NB4 (cell line): ENCODE results near the gene GALNT15.

Experiments
- DNase-seq: peaks from one replicate; pipeline ENCODE4 v3.0.0; 2010; ENCODE audit warnings: low read depth
- H3K4me3 ChIP-seq: one replicate; pipeline ENCODE4 v1.5.1; 2011; ENCODE audit warnings: mild to moderate bottlenecking, low read depth, low read length, moderate library complexity
- CTCF ChIP-seq: IDR thresholded peaks from one replicate; pipeline ENCODE4 v1.5.1; 2012; ENCODE audit warnings: low read depth, low read length
- MAX ChIP-seq: IDR thresholded peaks from 2 replicates; pipeline ENCODE4 v1.6.1; 2011; ENCODE audit warnings: low read depth, low read length
- MYC ChIP-seq: IDR thresholded peaks from 2 replicates; pipeline ENCODE4 v1.6.1; 2011; ENCODE audit warnings: low read depth, low read length
- POLR2A ChIP-seq: IDR thresholded peaks from 2 replicates; pipeline ENCODE4 v1.6.1; 2011; ENCODE audit warnings: mild to moderate bottlenecking; ENCODE audit not compliant: insufficient read length; ENCODE audit errors: extremely low read depth

Gene GALNT15

GRCh38 chr3:16183601-16184270 lies 9.3 kb downstream of the GALNT15 start:
- DNase-seq, result no peak

GRCh38 chr3:16186086-16186485 lies 11.6 kb downstream of the GALNT15 start:
- TF ChIP-seq POLR2A, result no peak
- no peak for TF ChIP-seq MAX
- no peak for TF ChIP-seq CTCF
- TF ChIP-seq MYC, result no peak
- no peak for DNase-seq

More at GRCh38 chr3:16183601-16184270, 9.3 kb downstream of the GALNT15 start:
- no peak for TF ChIP-seq CTCF
- no peak for TF ChIP-seq MAX
- TF ChIP-seq POLR2A, result no peak
- TF ChIP-seq MYC, result no peak
- H3K4me3 ChIP-seq, result no peak overlapping the region

GRCh38 chr3:16186565-16186964 lies 12.1 kb downstream of the GALNT15 start:
- no peak for DNase-seq
- TF ChIP-seq MAX (no peak), MYC (no peak), CTCF (no peak), POLR2A (no peak)

More at GRCh38 chr3:16186086-16186485, 11.6 kb downstream of the GALNT15 start:
- no peak overlapping the region for H3K4me3 ChIP-seq

GRCh38 chr3:16187213-16187790 lies 12.8 kb downstream of the GALNT15 start:
- DNase-seq, result no peak
- H3K4me3 ChIP-seq, result no peak overlapping the region
- TF ChIP-seq CTCF (no peak), MAX (no peak), POLR2A (no peak), MYC (no peak)

More at GRCh38 chr3:16186565-16186964, 12.1 kb downstream of the GALNT15 start:
- H3K4me3 ChIP-seq, result no peak overlapping the region

GRCh38 chr3:16188071-16188470 lies 13.6 kb downstream of the GALNT15 start:
- DNase-seq, result no peak
- H3K4me3 ChIP-seq, result no peak overlapping the region
- TF ChIP-seq CTCF, result no peak
- TF ChIP-seq POLR2A, result no peak
- no peak for TF ChIP-seq MYC
